Colonic mucosa (tissue), 4 donors: Measurements from ENCODE around the gene KIF26A. TPM values are rescaled to one million over a fixed set of nuclear protein-coding genes. Genes with fewer than 3 reads are reported as not detected.

ENCODE experiments used
- DNase-seq: peaks from one replicate; pipeline ENCODE4 v3.0.0-alpha.2; 2020
- H3K27ac ChIP-seq: fragments of 200-600 bp; one replicate; pipeline ENCODE4 v1.8.0; 2021
- H3K27me3 ChIP-seq: fragments of 200-600 bp; one replicate; pipeline ENCODE4 v1.8.0; 2021
- H3K36me3 ChIP-seq: fragments of 200-600 bp; one replicate; pipeline ENCODE4 v1.8.0; 2021
- H3K4me1 ChIP-seq: fragments of 200-600 bp; one replicate; pipeline ENCODE4 v1.8.0; 2021; ENCODE audit warnings: mild to moderate bottlenecking
- H3K4me3 ChIP-seq: fragments of 200-600 bp; one replicate; pipeline ENCODE4 v1.8.0; 2021
- H3K9ac ChIP-seq, 2 donors: one replicate each; pipeline ENCODE4 v1.7.0; 2013; ENCODE audit warnings: control low read depth in 2 of 2, low read depth in 2 of 2, low read length in 2 of 2
- H3K9me3 ChIP-seq: fragments of 200-600 bp; one replicate; pipeline ENCODE4 v1.8.0; 2021
- intact Hi-C: fragments of 100-400 bp; cut with DNase I; formaldehyde crosslinking; loops from one replicate; pipeline ENCODE4 v1.14.1; 2022
- total RNA-seq, 2 donors: library from RNA; stranded (reverse); fragmentation: NEBNext Ultra II Directional in 1 of 2; extraction: Animal tissue kit (Norgen Biotek cat#: 25700) in 1 of 2; gene quantifications; one replicate each; pipeline ENCODE4 v1.2.1, GENCODE V29; 2021
- TF ChIP-seq, protein P1 (sequence below): fragments of 200-600 bp; IDR thresholded peaks from one replicate; pipeline ENCODE4 v1.8.0; 2022; ENCODE audit warnings: antibody characterized with exemption, mild to moderate bottlenecking
- donor health status: healthy.
- donor health status: DM: no; HTN: no; CAD: no.
- donor health status: DM: no; HTN: no; CAD: no.

The KIF26A gene
- total RNA-seq, 2 donors from 2014 or later = 6.6 to 20.0 TPM

DNA sequence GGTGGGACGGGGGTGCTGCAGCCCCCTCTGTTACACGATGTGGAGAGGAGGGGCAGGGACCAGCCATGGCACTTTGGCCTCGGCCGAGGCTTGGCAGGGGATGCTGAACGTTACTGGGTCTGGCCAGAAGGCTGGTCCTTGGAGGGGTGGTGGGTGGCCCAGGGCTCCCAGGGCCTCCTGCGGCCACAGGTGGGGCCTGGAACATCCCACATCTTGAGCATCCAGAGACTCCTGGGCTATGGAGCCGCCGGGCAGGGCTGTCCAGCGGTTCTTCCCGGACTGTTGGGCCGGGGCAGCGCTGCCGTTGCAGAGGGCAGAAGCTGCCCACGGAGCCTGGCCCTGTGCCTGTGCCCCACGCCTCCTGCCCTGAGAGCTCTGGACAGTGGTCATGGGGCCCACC lies 15.9 kb downstream of the KIF26A start:
- Histone ChIP-seq H3K4me1 (no peaks in the 10 kb centered on the region), H3K9me3 (no peaks in the 10 kb centered on the region), H3K4me3 (no peak overlapping the region), H3K9ac (no peak overlapping the region), H3K27ac (no peak overlapping the region), H3K36me3 (no peaks in the 10 kb centered on the region), H3K27me3 (no peaks in the 10 kb centered on the region)
- TF ChIP-seq, protein P1, sequence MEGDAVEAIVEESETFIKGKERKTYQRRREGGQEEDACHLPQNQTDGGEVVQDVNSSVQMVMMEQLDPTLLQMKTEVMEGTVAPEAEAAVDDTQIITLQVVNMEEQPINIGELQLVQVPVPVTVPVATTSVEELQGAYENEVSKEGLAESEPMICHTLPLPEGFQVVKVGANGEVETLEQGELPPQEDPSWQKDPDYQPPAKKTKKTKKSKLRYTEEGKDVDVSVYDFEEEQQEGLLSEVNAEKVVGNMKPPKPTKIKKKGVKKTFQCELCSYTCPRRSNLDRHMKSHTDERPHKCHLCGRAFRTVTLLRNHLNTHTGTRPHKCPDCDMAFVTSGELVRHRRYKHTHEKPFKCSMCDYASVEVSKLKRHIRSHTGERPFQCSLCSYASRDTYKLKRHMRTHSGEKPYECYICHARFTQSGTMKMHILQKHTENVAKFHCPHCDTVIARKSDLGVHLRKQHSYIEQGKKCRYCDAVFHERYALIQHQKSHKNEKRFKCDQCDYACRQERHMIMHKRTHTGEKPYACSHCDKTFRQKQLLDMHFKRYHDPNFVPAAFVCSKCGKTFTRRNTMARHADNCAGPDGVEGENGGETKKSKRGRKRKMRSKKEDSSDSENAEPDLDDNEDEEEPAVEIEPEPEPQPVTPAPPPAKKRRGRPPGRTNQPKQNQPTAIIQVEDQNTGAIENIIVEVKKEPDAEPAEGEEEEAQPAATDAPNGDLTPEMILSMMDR = no peak
- no peak for DNase-seq
- intact Hi-C loops = no loop called here

DNA sequence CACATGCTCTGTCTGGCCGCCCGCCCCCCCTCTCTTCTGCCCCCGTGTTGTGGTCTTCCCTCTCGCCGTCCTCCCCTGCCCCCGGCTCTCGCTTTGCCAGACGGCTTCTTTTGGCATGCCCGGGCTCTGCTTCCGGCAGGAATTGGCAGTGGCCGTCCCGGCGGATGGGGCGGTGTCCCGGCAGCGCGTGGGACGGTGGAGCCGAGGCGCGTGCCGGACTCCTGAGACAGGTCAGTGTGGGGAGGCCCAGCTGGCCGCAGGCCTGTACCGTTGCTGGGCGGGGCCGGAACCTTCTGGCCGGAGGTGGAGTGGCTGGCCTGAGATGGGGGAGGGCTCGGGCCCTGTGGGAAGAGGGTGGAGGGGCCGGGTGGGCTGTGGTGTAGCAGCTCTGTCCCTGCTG lies 17.1 kb downstream of the KIF26A start:
- Histone ChIP-seq H3K36me3 (no peaks in the 10 kb centered on the region), H3K4me1 (no peaks in the 10 kb centered on the region), H3K9ac (no peak overlapping the region), H3K9me3 (no peaks in the 10 kb centered on the region), H3K27ac (no peak overlapping the region), H3K27me3 (no peaks in the 10 kb centered on the region), H3K4me3 (no peak overlapping the region)
- no peak for DNase-seq
- intact Hi-C loops = no loop called here
- TF ChIP-seq, protein P1 = no peak

DNA sequence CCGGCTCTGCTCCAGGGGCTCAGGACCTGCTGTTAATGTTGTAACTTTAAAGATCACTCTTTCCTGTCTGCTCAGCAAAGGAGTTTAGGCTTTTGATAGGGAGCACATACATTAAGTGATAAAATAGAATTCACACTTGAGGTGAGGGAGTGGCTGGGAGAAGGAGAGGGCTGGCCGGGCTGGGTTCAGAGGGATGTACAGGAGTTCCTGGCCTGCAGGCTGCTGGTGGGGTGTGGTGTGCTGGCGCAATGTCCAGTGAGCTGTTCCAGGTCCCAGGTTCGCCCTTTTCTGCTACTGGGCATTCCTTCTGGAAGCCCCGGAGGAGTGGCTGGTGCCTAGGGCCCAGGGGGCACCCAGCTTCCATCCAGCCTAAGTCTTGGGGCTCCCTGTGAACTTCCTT lies 17.8 kb downstream of the KIF26A start:
- Histone ChIP-seq H3K4me3 (no peak overlapping the region), H3K4me1 (no peaks in the 10 kb centered on the region), H3K27ac (no peak overlapping the region), H3K9ac (no peak overlapping the region), H3K9me3 (no peaks in the 10 kb centered on the region), H3K36me3 (no peaks in the 10 kb centered on the region), H3K27me3 (no peaks in the 10 kb centered on the region)
- no peak for DNase-seq
- intact Hi-C loops = no loop called here
- TF ChIP-seq, protein P1 = no peak

DNA sequence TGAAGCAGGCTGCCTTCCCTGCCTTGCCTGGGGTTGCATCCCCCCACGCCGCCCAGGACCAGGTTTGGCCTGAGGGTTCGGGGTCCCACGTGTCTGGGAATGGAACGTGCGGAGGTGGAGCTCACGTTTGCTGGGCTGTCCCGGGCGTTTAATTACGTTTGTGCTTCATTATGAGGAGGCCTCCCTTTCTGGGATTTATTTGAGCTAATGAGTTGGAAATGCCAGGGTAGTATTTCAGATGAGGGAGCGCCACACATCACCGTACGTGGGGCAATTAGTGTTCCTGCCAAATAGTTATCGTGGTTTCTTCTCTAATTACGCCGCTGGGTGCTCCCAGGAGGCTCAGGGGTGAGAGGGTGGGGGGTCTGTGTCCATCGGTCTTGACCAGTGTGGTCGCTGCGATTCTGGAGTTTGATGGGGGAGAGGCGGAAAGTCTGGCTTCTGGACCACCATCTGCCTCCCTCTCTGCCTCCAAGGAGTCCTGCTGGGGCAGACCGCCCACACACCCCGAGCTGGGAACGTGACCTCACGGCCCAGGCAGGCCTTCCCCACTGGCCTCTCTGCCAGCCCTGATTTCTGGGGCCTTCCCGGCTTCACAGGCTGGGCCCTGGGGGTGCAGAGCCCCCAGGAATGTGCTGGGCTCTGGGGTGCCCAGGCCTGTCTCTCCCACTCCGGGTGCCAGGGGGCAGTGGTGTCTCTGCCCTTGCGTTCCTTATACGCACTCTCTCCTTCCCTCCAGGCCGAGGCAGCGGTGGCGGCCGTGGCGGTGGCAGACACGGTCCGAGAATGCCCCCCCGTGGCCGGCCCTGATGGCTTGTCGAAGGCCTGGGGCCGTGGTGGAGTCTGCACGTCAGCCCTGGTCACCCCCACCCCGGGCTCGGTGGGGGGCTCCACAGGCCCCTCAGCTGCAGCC lies 18.9 kb downstream of the KIF26A start:
- Histone ChIP-seq H3K36me3 (no peaks in the 10 kb centered on the region), H3K9me3 (no peaks in the 10 kb centered on the region), H3K27me3 (no peaks in the 10 kb centered on the region), H3K9ac (no peak overlapping the region), H3K4me3 (no peak overlapping the region), H3K4me1 (no peaks in the 10 kb centered on the region), H3K27ac (no peak overlapping the region)
- intact Hi-C loops = no loop called here
- TF ChIP-seq, protein P1 = no peak
- DNase-seq = no peak

DNA sequence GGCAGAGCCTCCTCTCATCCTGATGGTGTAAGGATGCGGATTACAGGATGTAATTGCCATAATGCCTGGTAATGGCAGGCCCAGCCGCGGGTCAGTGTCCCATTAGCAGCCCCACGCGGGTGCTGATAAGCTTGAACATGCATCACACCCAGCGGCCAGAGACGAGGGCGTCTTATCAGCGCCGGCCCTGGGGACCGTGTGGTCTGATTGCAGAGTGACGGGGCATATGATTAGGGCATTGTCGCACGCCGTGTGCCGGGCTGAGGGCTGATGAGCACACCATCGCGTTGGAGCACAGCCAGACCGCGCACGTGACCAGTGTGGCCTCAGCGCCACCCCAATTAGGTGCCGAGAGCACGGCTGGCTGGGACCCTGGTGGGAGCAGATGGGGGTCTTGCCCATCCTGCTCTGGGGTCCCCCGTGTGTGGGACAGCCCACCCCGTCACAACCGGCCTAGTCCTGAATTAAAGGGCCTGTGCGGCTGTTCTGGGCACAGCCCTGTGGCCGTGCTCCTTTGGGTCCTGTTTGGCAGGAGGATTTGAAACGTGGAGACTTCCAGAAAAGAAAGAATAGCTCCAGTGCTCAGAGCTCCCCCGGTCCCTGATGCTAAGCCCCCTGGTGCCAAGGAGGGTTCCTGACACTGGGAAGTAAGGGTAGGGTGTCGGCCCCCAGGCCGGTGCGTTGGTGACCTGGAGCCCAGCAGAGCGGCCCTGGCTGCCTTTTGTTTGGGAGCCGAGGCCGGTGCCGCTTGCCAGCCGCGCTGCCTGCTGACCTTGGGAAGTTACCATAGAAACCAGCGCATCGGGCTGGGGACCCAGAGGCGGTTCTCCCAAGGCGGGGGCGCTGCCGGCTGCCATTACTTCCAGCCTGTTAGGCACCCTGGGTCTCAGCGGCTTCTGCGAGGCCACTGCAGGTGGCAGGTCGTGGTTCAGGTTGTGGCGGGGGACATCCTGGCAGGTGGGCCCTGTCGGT lies 20.7 kb downstream of the KIF26A start:
- H3K9me3 ChIP-seq = no peaks in the 10 kb centered on the region
- no peak for DNase-seq
- H3K4me1 ChIP-seq = no peaks in the 10 kb centered on the region
- no peaks in the 10 kb centered on the region for H3K36me3 ChIP-seq
- H3K9ac ChIP-seq = no peak overlapping the region
- H3K27ac ChIP-seq = no peak overlapping the region
- TF ChIP-seq, protein P1 = no peak
- H3K4me3 ChIP-seq = no peak overlapping the region
- intact Hi-C loops = no loop called here
- no peaks in the 10 kb centered on the region for H3K27me3 ChIP-seq
